GM20000 (cell line): ENCODE measurements around the gene C20orf144.

Experiments used
- DNase-seq: peaks from one replicate; pipeline ENCODE4 v3.0.0; 2012; ENCODE audit warnings: low spot score
- TF ChIP-seq, protein P1 (sequence below): IDR thresholded peaks from 2 replicates; pipeline ENCODE4 v1.5.1; 2012; ENCODE audit warnings: mild to moderate bottlenecking, control low read depth; ENCODE audit errors: extremely low read depth, missing control alignments

C20orf144 gene

GRCh38 chr20:33687993-33688937 is 26.1 kb downstream of the C20orf144 start:
- no peak for DNase-seq
- TF ChIP-seq, protein P1, sequence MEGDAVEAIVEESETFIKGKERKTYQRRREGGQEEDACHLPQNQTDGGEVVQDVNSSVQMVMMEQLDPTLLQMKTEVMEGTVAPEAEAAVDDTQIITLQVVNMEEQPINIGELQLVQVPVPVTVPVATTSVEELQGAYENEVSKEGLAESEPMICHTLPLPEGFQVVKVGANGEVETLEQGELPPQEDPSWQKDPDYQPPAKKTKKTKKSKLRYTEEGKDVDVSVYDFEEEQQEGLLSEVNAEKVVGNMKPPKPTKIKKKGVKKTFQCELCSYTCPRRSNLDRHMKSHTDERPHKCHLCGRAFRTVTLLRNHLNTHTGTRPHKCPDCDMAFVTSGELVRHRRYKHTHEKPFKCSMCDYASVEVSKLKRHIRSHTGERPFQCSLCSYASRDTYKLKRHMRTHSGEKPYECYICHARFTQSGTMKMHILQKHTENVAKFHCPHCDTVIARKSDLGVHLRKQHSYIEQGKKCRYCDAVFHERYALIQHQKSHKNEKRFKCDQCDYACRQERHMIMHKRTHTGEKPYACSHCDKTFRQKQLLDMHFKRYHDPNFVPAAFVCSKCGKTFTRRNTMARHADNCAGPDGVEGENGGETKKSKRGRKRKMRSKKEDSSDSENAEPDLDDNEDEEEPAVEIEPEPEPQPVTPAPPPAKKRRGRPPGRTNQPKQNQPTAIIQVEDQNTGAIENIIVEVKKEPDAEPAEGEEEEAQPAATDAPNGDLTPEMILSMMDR: no peak

GRCh38 chr20:33688938-33689424 is 26.9 kb downstream of the C20orf144 start:
- TF ChIP-seq, protein P1: no peak
- no peak for DNase-seq

DNA sequence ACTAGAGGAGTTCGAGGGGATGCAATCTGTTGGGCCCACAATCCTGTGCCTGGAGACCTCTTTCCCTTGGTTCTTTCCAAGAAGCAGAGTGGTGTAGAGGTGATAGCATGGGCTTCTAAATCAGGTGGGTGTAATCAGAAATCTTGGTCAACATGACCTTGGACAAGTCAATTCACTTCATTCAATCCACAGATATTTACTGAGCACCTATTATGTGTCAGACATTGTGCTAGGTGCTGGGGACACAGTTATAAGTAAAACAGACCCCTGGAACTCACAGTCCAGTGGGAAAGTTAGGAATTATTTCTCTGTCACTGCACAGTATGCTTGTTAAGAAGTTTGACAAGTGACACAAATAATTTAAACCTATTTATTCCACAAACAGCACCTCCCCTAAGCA is 27.4 kb downstream of the C20orf144 start:
- TF ChIP-seq, protein P1: no peak
- DNase-seq: no peak

DNA sequence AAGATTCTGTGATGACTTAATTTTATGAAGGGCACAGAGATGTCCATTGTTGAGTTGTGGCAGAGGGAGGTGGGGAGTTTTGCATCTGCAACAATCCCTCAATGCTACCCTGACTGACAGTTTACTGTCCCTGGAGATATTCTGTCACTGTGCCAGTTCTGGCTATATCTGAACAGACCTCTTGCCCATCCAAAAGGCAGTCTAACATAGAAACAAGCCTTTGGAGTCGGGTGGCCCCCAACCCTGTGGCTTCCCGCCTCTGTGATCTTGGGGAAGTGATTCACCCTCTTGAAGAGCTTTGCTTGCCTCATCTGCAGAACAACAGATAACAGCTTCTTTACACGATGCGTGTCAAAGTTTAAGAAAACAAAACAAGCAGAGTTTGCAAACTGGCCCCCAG is 27.8 kb downstream of the C20orf144 start:
- DNase-seq: no peak
- TF ChIP-seq, protein P1: no peak

DNA sequence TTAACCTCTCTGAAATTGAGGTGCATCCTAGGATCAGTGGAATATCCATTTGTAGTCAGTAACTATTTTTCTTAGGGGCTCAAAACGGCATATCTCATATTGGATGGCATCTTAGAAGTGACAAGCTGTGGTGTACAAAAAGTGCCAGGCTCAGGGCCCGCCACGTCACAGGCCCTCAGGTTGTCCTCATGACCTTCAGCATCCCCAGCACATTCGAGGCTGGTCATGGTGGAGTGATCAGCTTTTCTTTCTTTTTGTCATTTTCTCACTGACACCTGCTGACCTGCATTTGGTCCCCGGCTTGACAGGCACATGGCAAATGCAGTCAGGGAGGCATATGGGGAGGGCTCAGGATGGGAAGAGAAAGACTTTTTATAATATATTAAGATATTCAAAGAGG is 31.2 kb downstream of the C20orf144 start:
- TF ChIP-seq, protein P1: no peak
- no peak for DNase-seq

GRCh38 chr20:33693741-33694638 is 31.9 kb downstream of the C20orf144 start:
- no peak for DNase-seq
- TF ChIP-seq, protein P1: no peak
